OCI-LY7 (cell line): Measurements from ENCODE around the gene NRAP. TPM values are rescaled to one million over a fixed set of nuclear protein-coding genes. Genes with fewer than 3 reads are reported as not detected.

Experiments
- BruUV-seq: library from RNA; stranded (reverse); fragments of 400-500 nt; replicated peaks from 2 replicates; lab custom pipeline; 2021; lab: Mats Ljungman, UMichigan
- CTCF ChIA-PET: fragments of 300-600 bp; sonication (Branson Sonifier 250); formaldehyde crosslinking; loops from one replicate; lab custom pipeline; 2022; ENCODE audit warnings: antibody characterized with exemption; ENCODE audit not compliant: unreplicated experiment; lab: Charles Lee
- POLR2A ChIA-PET: fragments of 300-600 bp; sonication (Branson Sonifier 250); formaldehyde crosslinking; loops from one replicate; lab custom pipeline; 2022; ENCODE audit warnings: antibody characterized with exemption; lab: Charles Lee
- DNase-seq: peaks from one replicate; pipeline ENCODE4 v3.0.0-alpha.2; 2015; ENCODE audit warnings: low spot score
- H2AFZ ChIP-seq: fragments of 200-600 bp; sonication (generic), shearing (Covaris generic); 2 replicates; pipeline ENCODE4 v1.6.1; 2014; ENCODE audit warnings: mild to moderate bottlenecking, antibody characterized with exemption, low read length, moderate library complexity
- H3K27ac ChIP-seq: fragments of 200-600 bp; sonication (generic); 2 replicates; pipeline ENCODE4 v1.5.1; 2014; ENCODE audit warnings: mixed run types, low read depth, mild to moderate bottlenecking, moderate library complexity, low read length, inconsistent platforms; ENCODE audit not compliant: poor library complexity, severe bottlenecking
- H3K36me3 ChIP-seq: fragments of 200-600 bp; sonication (generic); 2 replicates; pipeline ENCODE4 v1.6.1; 2014; ENCODE audit warnings: mild to moderate bottlenecking, antibody characterized with exemption, low read length, moderate library complexity, mixed read lengths; ENCODE audit not compliant: insufficient read depth
- H3K4me1 ChIP-seq: fragments of 200-600 bp; sonication (generic); 2 replicates; pipeline ENCODE4 v1.5.1; 2014; ENCODE audit warnings: mild to moderate bottlenecking, low read length; ENCODE audit not compliant: insufficient read depth, poor library complexity, severe bottlenecking
- H3K4me2 ChIP-seq: fragments of 200-600 bp; sonication (generic); 2 replicates; pipeline ENCODE4 v1.6.1; 2014; ENCODE audit warnings: mild to moderate bottlenecking, low read length
- H3K4me3 ChIP-seq: fragments of 200-600 bp; sonication (generic); 2 replicates; pipeline ENCODE4 v1.5.1; 2014; ENCODE audit warnings: mild to moderate bottlenecking, low read depth, low read length; ENCODE audit not compliant: poor library complexity, severe bottlenecking
- H3K79me2 ChIP-seq: fragments of 200-600 bp; sonication (generic); 2 replicates; pipeline ENCODE4 v1.6.1; 2016; ENCODE audit warnings: low read depth, mild to moderate bottlenecking, low read length, moderate library complexity, mixed read lengths; ENCODE audit not compliant: insufficient read depth
- H3K9me2 ChIP-seq: fragments of 200-600 bp; sonication (generic); 2 replicates; pipeline ENCODE4 v1.6.1; 2016; ENCODE audit warnings: mild to moderate bottlenecking, low read length, mixed read lengths; ENCODE audit not compliant: insufficient read depth
- H3K9me3 ChIP-seq: fragments of 200-600 bp; sonication (generic); 2 replicates; pipeline ENCODE4 v1.6.1; 2014; ENCODE audit warnings: mild to moderate bottlenecking, mixed run types, low read length, mixed read lengths
- H4K20me1 ChIP-seq: fragments of 200-600 bp; sonication (generic); 2 replicates; pipeline ENCODE4 v1.6.1; 2014; ENCODE audit warnings: mild to moderate bottlenecking, antibody characterized with exemption, low read length, moderate library complexity, mixed read lengths; ENCODE audit not compliant: insufficient read depth
- EZH2phosphoT487 ChIP-seq: fragments of 200-600 bp; sonication (generic); IDR thresholded peaks from 2 replicates; pipeline ENCODE4 v1.6.1; 2018; ENCODE audit warnings: low read depth, borderline replicate concordance, mild to moderate bottlenecking, mixed run types, antibody characterized with exemption, low read length, moderate library complexity, mixed read lengths
- intact Hi-C: fragments of 100-400 bp; cut with micrococcal nuclease; formaldehyde crosslinking; loops from one replicate; pipeline ENCODE4 v1.10.0; 2022; ENCODE audit not compliant: unreplicated experiment
- total RNA-seq, 2 experiments: library from RNA; depleted of rRNA in 1 of 2; stranded (reverse); fragments of >200 nt in 1 of 2; shearing (Covaris generic) in 1 of 2; gene quantifications; 2 replicates each; pipeline ENCODE4 v1.2.3, GENCODE V29; 2014 to 2022
- TF ChIP-seq, protein P1 (sequence below): fragments of 200-600 bp; sonication (generic); conservative IDR thresholded peaks from 2 replicates; pipeline ENCODE4 v1.5.1; 2014; ENCODE audit warnings: mild to moderate bottlenecking, antibody characterized with exemption, low read length, moderate library complexity, mixed read lengths

The NRAP gene
- total RNA-seq, 2 experiments from 2014 or later, result not detected

DNA sequence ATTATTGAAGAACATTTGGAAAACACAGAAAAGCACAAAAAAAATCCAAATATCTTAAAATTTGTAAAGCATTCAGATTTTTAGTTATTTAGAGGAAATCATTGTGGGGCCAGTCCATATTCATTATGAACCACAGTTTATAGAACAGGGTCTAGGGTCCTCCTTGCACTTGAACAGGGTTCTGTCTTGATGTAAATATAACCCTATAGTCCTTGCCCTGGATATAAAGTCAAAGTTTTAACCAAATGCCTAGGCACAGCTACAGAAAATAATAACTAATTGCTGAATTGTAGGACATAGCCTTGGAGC lies 41.5 kb upstream of the NRAP start:
- no peak overlapping the region for H2AFZ ChIP-seq
- POLR2A ChIA-PET, result interaction anchor here (0.6 kb wide), 1 partner anchor 856 kb away, joined by 4 read pairs; no protein-coding TSS in a partner anchor
- H3K9me2 ChIP-seq, result no peaks in the 10 kb centered on the region
- H3K9me3 ChIP-seq, result no peaks in the 10 kb centered on the region
- DNase-seq, result no peak
- CTCF ChIA-PET, result interaction anchor here (0.6 kb wide), 1 partner anchor 74 kb away, joined by 3 read pairs; no protein-coding TSS in a partner anchor
- no TSS peak for BruUV-seq
- H3K36me3 ChIP-seq, result peaks cover 8% of the 10 kb centered on the region; the same call in 1 of the 2 replicates
- H4K20me1 ChIP-seq, result no peaks in the 10 kb centered on the region; the same call in 1 of the 2 replicates
- no peak overlapping the region for H3K4me3 ChIP-seq
- no peak overlapping the region for H3K4me2 ChIP-seq
- no peak overlapping the region for H3K27ac ChIP-seq
- intact Hi-C loops, result loop anchor here (1.0 to 5.0 kb wide), 2 partner anchors 92 to 398 kb away; no protein-coding TSS in a partner anchor
- TF ChIP-seq EZH2phosphoT487, result no peak
- TF ChIP-seq, protein P1, sequence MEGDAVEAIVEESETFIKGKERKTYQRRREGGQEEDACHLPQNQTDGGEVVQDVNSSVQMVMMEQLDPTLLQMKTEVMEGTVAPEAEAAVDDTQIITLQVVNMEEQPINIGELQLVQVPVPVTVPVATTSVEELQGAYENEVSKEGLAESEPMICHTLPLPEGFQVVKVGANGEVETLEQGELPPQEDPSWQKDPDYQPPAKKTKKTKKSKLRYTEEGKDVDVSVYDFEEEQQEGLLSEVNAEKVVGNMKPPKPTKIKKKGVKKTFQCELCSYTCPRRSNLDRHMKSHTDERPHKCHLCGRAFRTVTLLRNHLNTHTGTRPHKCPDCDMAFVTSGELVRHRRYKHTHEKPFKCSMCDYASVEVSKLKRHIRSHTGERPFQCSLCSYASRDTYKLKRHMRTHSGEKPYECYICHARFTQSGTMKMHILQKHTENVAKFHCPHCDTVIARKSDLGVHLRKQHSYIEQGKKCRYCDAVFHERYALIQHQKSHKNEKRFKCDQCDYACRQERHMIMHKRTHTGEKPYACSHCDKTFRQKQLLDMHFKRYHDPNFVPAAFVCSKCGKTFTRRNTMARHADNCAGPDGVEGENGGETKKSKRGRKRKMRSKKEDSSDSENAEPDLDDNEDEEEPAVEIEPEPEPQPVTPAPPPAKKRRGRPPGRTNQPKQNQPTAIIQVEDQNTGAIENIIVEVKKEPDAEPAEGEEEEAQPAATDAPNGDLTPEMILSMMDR, result peak; percentile 50; the same call in 1 of the 2 replicates
- no peaks in the 10 kb centered on the region for H3K79me2 ChIP-seq
- no peaks in the 10 kb centered on the region for H3K4me1 ChIP-seq

DNA sequence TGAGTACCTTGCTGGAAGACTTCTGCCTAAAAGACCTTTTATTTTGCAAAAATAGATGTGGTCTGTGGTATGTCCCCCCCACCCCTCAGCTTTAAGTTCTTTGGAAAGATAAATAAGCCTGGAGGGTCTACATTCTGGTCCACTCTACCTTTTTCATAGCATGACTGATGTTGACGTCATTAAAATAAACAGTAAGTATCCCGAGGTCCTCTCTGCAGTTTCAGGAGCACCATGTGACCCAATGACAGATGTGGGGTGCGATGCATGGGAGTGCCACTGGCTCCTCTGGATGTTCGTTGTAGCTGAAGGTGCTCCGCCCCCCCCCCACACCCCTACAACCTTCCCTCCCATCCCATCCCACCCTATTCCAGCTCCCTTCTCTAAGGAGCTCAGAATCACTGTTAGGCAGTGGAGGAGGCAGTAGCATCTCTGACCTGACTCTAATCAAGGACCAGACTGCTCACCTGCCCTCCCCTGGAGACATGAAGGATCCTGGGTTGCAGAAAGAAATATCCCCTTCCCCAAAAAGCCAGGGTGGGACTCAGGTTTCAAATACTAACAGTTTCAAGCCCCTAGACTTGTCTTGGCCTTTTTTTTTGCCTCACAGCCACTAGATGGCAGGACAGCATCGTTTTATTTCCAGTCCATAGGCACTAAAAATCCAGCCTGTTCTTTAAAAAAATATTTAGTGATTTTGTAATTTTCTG lies 40.9 kb upstream of the NRAP start:
- H3K9me2 ChIP-seq, result no peaks in the 10 kb centered on the region
- no peaks in the 10 kb centered on the region for H3K4me1 ChIP-seq
- H3K27ac ChIP-seq, result no peak overlapping the region
- no peaks in the 10 kb centered on the region for H3K79me2 ChIP-seq
- H3K4me2 ChIP-seq, result no peak overlapping the region
- no peak for TF ChIP-seq EZH2phosphoT487
- TF ChIP-seq, protein P1, result peak; percentile 93
- no TSS peak for BruUV-seq
- H3K36me3 ChIP-seq, result peaks cover 13% of the 10 kb centered on the region; the same call in 1 of the 2 replicates
- no peaks in the 10 kb centered on the region; the same call in 1 of the 2 replicates for H4K20me1 ChIP-seq
- no peak overlapping the region for H2AFZ ChIP-seq
- ChIA-PET CTCF (interaction anchor here (0.6 kb wide), 1 partner anchor 74 kb away, joined by 3 read pairs; no protein-coding TSS in a partner anchor), POLR2A (interaction anchor here (0.6 kb wide), 1 partner anchor 856 kb away, joined by 4 read pairs; no protein-coding TSS in a partner anchor)
- intact Hi-C loops, result loop anchor here (1.0 to 5.0 kb wide), 2 partner anchors 93 to 399 kb away; no protein-coding TSS in a partner anchor
- H3K4me3 ChIP-seq, result no peak overlapping the region
- DNase-seq, result peak; percentile 54
- H3K9me3 ChIP-seq, result no peaks in the 10 kb centered on the region
